K562 (cell line): Measurements from ENCODE around the gene ZMIZ1. TPM values are rescaled to one million over a fixed set of nuclear protein-coding genes. Genes with fewer than 3 reads are reported as not detected.

Source experiments
- CBX3 ChIP-seq, 2 experiments: IDR thresholded peaks; 1 replicate in 1 of 2; 2 replicates in 1 of 2; pipeline ENCODE4 v1.6.1; 2012; ENCODE audit warnings: inconsistent platforms in 2 of 2, low read length in 2 of 2, borderline replicate concordance in 1 of 2, control low read depth in 1 of 2
- CEBPB ChIP-seq: fragments of 450-650 bp; IDR thresholded peaks from 2 replicates; pipeline ENCODE4 v1.6.1; 2016; ENCODE audit warnings: missing genetic modification characterization, missing compliant biosample characterization
- CTBP1 ChIP-seq: fragments of 450-650 bp; IDR thresholded peaks from 2 replicates; pipeline ENCODE4 v1.6.1; 2016; ENCODE audit warnings: borderline replicate concordance
- DACH1 ChIP-seq: fragments of 450-650 bp; IDR thresholded peaks from 2 replicates; pipeline ENCODE4 v1.6.1; 2018; ENCODE audit not compliant: partially characterized antibody
- MAZ ChIP-seq, 2 experiments: fragments of 450-650 bp in 1 of 2; sonication (generic) in 1 of 2; formaldehyde crosslinking; IDR thresholded peaks in 1 of 2; conservative IDR thresholded peaks in 1 of 2; 2 replicates each; pipeline versions ENCODE4 v1.4.0 to v1.5.0; 2020; ENCODE audit warnings: mild to moderate bottlenecking in 1 of 2, missing genetic modification reagents in 1 of 2
- POLR2AphosphoS5 ChIP-seq: IDR thresholded peaks from 2 replicates; pipeline ENCODE4 v1.6.1; 2011; ENCODE audit warnings: mild to moderate bottlenecking, low read depth, low read length, moderate library complexity; ENCODE audit not compliant: control insufficient read depth, insufficient read depth
- SMARCE1 ChIP-seq: fragments of 450-650 bp; IDR thresholded peaks from 2 replicates; pipeline ENCODE4 v1.7.1; 2016; ENCODE audit warnings: mild to moderate bottlenecking
- polyA plus RNA-seq, 8 experiments: library from polyadenylated mRNA; depleted of rRNA in 4 of 8; stranded (reverse) in 5 of 8; unstranded in 3 of 8; fragments of >200 nt; fragmentation: Nextera tagmentation in 2 of 8; fragmentation: Illumina TruSeq in 1 of 8; extraction: Ambion mirVana in 2 of 8; extraction: Trizol in 1 of 8; gene quantifications; 2 replicates each; pipeline versions ENCODE4 v1.2.1 to v1.2.3, GENCODE V29; 2011 to 2014; ENCODE audit warnings: inconsistent platforms in 1 of 8, missing spikeins in 1 of 8
- total RNA-seq, 7 experiments: library from RNA; depleted of rRNA in 6 of 7; stranded (reverse); fragments of >200 nt in 6 of 7; fragmentation: Illumina TruSeq in 2 of 7; extraction: Trizol in 2 of 7; gene quantifications; 2 replicates each; pipeline versions ENCODE4 v1.2.1 to v1.2.3, GENCODE V29; 2011 to 2021; ENCODE audit warnings: low replicate concordance in 1 of 7
- TF ChIP-seq, protein P1 (sequence below): sonication (generic); formaldehyde crosslinking; IDR thresholded peaks from 2 replicates; pipeline ENCODE4 v1.8.0; 2022; ENCODE audit warnings: mild to moderate bottlenecking, missing genetic modification reagents, borderline replicate concordance
- TF ChIP-seq, protein P2 (sequence below): fragments of 450-650 bp; IDR thresholded peaks from 2 replicates; pipeline ENCODE4 v1.6.1; 2017; ENCODE audit warnings: antibody characterized with exemption, mild to moderate bottlenecking
- TF ChIP-seq, protein P3 (sequence below): IDR thresholded peaks from 2 replicates; pipeline ENCODE4 v1.6.1; 2011; ENCODE audit warnings: borderline replicate concordance, low read depth, mild to moderate bottlenecking, moderate library complexity, low read length; ENCODE audit not compliant: insufficient read depth, poor library complexity, severe bottlenecking
- TF ChIP-seq, protein P4 (sequence below), 2 experiments: fragments of 150-350 bp in 1 of 2; IDR thresholded peaks; 2 replicates each; pipeline ENCODE4 v1.6.1; 2012 to 2016; ENCODE audit warnings: low read depth in 2 of 2, low read length in 2 of 2, mild to moderate bottlenecking in 1 of 2, moderate library complexity in 1 of 2
- TF ChIP-seq, protein P5 (sequence below): sonication (generic); formaldehyde crosslinking; IDR thresholded peaks from 2 replicates; pipeline ENCODE4 v1.9.0; 2022; ENCODE audit warnings: mild to moderate bottlenecking, missing genetic modification reagents

ZMIZ1 gene
- total and polyA plus RNA-seq, 9 of the 15 experiments (the other 6 are each of a cell fraction or from before 2014, with no cell fraction given): 1.0 to 37.3 (median 4.3) TPM

DNA sequence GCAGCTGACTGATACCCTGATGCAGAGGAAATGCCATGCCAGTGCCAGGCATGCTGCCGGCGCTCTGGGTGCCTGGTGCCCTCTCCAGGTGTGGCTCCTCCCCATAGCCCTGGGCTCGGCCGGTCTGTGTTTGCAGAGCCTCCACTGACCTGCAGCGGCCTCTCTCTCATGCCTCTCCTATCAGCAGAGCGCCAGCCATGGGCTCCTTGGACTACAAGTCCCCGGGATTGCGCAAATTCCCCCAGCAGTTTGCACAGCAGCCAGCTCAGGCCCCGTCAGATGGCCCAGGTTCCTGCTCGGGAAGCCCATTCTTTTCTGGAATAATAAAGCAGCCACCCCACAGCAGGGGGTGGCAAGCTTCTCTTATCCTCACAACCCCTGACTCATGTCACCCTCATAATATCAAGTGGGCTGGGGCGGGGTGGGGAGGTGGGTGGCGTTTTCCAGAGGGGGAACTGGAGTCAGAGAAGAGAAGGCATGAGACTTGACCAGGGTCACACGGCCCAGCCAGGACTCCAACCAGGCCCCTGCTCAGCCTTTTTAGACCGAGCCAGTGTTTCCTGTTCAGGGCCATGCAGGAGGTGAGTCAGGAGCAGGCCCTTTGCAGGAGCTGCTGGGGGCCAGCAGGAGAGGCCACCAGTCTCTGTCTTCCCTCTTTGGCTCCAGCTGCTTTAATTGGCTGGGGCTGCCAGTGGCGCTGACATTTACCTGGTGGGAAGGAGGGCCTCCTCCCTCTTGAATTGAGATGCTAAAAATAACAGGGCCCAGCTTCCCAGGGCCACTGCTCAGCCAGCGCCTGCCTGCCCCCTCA, 58.6 kb downstream of the ZMIZ1 start (continued):
- no peak for TF ChIP-seq POLR2AphosphoS5
- TF ChIP-seq CTBP1: peak; percentile 45; the same call in 1 of the 2 replicates
- TF ChIP-seq SMARCE1: peak; percentile 40; the same call in 1 of the 2 replicates
- TF ChIP-seq, protein P1, sequence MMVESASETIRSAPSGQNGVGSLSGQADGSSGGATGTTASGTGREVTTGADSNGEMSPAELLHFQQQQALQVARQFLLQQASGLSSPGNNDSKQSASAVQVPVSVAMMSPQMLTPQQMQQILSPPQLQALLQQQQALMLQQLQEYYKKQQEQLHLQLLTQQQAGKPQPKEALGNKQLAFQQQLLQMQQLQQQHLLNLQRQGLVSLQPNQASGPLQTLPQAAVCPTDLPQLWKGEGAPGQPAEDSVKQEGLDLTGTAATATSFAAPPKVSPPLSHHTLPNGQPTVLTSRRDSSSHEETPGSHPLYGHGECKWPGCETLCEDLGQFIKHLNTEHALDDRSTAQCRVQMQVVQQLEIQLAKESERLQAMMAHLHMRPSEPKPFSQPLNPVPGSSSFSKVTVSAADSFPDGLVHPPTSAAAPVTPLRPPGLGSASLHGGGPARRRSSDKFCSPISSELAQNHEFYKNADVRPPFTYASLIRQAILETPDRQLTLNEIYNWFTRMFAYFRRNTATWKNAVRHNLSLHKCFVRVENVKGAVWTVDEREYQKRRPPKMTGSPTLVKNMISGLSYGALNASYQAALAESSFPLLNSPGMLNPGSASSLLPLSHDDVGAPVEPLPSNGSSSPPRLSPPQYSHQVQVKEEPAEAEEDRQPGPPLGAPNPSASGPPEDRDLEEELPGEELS (CRISPR knock-in tag): no peak
- TF ChIP-seq, protein P2, sequence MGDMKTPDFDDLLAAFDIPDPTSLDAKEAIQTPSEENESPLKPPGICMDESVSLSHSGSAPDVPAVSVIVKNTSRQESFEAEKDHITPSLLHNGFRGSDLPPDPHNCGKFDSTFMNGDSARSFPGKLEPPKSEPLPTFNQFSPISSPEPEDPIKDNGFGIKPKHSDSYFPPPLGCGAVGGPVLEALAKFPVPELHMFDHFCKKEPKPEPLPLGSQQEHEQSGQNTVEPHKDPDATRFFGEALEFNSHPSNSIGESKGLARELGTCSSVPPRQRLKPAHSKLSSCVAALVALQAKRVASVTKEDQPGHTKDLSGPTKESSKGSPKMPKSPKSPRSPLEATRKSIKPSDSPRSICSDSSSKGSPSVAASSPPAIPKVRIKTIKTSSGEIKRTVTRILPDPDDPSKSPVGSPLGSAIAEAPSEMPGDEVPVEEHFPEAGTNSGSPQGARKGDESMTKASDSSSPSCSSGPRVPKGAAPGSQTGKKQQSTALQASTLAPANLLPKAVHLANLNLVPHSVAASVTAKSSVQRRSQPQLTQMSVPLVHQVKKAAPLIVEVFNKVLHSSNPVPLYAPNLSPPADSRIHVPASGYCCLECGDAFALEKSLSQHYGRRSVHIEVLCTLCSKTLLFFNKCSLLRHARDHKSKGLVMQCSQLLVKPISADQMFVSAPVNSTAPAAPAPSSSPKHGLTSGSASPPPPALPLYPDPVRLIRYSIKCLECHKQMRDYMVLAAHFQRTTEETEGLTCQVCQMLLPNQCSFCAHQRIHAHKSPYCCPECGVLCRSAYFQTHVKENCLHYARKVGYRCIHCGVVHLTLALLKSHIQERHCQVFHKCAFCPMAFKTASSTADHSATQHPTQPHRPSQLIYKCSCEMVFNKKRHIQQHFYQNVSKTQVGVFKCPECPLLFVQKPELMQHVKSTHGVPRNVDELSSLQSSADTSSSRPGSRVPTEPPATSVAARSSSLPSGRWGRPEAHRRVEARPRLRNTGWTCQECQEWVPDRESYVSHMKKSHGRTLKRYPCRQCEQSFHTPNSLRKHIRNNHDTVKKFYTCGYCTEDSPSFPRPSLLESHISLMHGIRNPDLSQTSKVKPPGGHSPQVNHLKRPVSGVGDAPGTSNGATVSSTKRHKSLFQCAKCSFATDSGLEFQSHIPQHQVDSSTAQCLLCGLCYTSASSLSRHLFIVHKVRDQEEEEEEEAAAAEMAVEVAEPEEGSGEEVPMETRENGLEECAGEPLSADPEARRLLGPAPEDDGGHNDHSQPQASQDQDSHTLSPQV: peak; percentile 42; the same call in 1 of the 2 replicates
- TF ChIP-seq CEBPB: peak; percentile 100
- TF ChIP-seq, protein P3, sequence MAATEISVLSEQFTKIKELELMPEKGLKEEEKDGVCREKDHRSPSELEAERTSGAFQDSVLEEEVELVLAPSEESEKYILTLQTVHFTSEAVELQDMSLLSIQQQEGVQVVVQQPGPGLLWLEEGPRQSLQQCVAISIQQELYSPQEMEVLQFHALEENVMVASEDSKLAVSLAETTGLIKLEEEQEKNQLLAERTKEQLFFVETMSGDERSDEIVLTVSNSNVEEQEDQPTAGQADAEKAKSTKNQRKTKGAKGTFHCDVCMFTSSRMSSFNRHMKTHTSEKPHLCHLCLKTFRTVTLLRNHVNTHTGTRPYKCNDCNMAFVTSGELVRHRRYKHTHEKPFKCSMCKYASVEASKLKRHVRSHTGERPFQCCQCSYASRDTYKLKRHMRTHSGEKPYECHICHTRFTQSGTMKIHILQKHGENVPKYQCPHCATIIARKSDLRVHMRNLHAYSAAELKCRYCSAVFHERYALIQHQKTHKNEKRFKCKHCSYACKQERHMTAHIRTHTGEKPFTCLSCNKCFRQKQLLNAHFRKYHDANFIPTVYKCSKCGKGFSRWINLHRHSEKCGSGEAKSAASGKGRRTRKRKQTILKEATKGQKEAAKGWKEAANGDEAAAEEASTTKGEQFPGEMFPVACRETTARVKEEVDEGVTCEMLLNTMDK: peak; percentile 6
- peak in 1 of 2 experiments; percentile 45; a peak in 1 of 3 replicates for TF ChIP-seq CBX3 (IDR thresholded peaks at IDR 0.05; ENCODE audit: borderline replicate concordance in 1 of 2, low read length in 2 of 2)
- TF ChIP-seq MAZ (CRISPR knock-in tag; conservative IDR thresholded peaks at IDR 0.05 in 1 of 2, IDR thresholded peaks at IDR 0.05 in 1 of 2): 0 out of 4 replicates have a peak, but pooled peaks of 1 of the 2 experiments have one; percentile 39
- TF ChIP-seq DACH1: peak; percentile 39
- TF ChIP-seq, protein P4, sequence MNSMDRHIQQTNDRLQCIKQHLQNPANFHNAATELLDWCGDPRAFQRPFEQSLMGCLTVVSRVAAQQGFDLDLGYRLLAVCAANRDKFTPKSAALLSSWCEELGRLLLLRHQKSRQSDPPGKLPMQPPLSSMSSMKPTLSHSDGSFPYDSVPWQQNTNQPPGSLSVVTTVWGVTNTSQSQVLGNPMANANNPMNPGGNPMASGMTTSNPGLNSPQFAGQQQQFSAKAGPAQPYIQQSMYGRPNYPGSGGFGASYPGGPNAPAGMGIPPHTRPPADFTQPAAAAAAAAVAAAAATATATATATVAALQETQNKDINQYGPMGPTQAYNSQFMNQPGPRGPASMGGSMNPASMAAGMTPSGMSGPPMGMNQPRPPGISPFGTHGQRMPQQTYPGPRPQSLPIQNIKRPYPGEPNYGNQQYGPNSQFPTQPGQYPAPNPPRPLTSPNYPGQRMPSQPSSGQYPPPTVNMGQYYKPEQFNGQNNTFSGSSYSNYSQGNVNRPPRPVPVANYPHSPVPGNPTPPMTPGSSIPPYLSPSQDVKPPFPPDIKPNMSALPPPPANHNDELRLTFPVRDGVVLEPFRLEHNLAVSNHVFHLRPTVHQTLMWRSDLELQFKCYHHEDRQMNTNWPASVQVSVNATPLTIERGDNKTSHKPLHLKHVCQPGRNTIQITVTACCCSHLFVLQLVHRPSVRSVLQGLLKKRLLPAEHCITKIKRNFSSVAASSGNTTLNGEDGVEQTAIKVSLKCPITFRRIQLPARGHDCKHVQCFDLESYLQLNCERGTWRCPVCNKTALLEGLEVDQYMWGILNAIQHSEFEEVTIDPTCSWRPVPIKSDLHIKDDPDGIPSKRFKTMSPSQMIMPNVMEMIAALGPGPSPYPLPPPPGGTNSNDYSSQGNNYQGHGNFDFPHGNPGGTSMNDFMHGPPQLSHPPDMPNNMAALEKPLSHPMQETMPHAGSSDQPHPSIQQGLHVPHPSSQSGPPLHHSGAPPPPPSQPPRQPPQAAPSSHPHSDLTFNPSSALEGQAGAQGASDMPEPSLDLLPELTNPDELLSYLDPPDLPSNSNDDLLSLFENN (IDR thresholded peaks at IDR 0.05; ENCODE audit: low read depth in 2 of 2, low read length in 2 of 2): 0 out of 4 replicates have a peak, but pooled peaks of 1 of the 2 experiments have one; percentile 46
- TF ChIP-seq, protein P5, sequence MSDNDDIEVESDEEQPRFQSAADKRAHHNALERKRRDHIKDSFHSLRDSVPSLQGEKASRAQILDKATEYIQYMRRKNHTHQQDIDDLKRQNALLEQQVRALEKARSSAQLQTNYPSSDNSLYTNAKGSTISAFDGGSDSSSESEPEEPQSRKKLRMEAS: 0 out of 2 replicates have a peak, but pooled peaks have one; percentile 43
